Skin of body (tissue), 2 donors: ENCODE data around the gene ANKS1B. TPM values are rescaled to one million over a fixed set of nuclear protein-coding genes. Genes with fewer than 3 reads are reported as not detected.
"Not testable (repeated sequence)": the region's sequence is repeated elsewhere in the genome, so short reads cannot be mapped to it uniquely, and the experiment has no call there.

ENCODE experiments used
- DNase-seq: peaks from one replicate; lab custom pipeline; 2025; lab: John Stamatoyannopoulos, UW
- total RNA-seq: library from RNA; depleted of rRNA; stranded (reverse); fragments of >200 nt; gene quantifications from one replicate; pipeline ENCODE4 v1.2.3, GENCODE V29; 2014

ANKS1B gene
- total RNA-seq, 1 donor from 2014 or later, result 10.7 TPM

DNA sequence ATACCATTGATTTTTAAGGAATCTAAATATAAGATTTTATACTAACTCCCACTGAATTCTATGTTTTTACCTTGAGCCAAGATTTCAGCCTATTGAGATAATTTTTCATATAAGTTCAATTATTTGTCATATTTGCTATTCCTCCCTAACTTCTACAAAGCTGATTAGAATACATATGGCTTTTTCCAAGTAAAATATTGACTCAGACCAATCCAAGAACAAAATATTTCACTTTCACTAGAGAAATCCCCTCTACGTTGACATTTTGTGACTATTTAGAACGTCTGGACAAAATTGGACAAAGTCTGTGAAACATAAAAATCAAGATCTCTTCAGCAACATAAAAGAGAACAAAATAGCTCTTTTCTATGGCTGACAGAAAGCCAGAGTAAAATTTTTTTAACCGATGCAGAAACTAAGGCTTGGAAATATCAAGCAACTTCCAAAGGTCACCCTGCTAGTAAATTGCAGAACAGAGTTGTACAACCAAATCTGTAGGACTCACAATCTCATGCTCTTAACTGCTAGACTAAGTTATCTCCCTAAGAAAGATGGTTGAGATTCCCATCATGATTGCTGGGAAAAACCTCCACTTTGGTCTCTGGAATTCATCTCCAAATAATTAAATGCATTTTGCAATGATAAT, 219.1 kb downstream of the ANKS1B start:
- DNase-seq, result no peak

- no peak for DNase-seq
Measured at GRCh38 chr12:99759444-99759843, 225.3 kb downstream of the ANKS1B start.

DNA sequence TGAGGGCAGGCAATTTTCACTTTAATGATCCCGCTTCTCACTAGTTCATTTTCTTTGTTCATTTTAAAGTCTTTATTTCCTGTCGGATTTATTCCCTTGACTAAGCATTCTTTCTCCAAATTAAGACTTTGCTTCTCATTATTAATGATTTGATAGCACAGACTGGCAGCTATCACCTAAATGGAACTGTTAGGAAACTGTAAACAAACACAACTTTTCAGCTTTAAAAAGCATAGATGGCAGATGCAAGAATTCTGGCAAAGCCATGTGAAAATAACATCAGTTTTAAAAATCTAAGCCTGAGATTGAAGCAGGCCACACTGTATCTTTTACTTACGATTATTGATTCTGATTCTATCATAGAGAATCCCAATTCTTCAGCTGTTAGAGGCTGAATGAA, 225.7 kb downstream of the ANKS1B start:
- no peak for DNase-seq

GRCh38 chr12:99752740-99753139, 232.0 kb downstream of the ANKS1B start:
- no peak for DNase-seq

- no peak for DNase-seq
Measured at GRCh38 chr12:99746538-99746937, 238.2 kb downstream of the ANKS1B start.

- DNase-seq, result no peak
Measured at GRCh38 chr12:99745895-99746294, 238.8 kb downstream of the ANKS1B start.

- DNase-seq, result no peak
Measured at GRCh38 chr12:99745121-99745520, 239.6 kb downstream of the ANKS1B start.

DNA sequence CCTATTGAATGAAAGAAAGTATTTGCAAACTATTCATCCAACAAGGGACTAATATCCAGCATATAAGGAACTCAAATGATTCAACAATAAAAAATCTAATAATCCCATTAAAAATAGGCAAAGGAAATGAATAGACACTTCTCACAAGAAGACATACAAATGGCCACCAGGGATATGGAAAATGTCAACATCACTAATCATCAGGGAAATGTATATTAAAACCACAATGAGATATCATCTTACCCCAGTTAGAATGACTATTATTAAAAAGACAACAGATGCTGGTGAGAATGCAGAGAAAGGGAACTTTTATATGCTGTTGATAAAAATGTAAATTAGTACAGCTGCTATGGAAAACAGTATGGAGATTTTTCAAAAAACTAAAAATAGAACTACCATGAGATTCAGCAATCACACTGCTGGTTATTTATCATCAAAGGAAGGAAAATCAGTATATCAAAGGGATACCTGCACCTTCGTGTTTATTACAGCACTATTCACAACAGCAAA, 247.9 kb downstream of the ANKS1B start:
- DNase-seq, result no peak

GRCh38 chr12:99732131-99732530, 252.6 kb downstream of the ANKS1B start:
- DNase-seq, result no peak

- no peak for DNase-seq
Measured at GRCh38 chr12:99722690-99723486, 261.8 kb downstream of the ANKS1B start.

- DNase-seq, result no peak
Measured at GRCh38 chr12:99721715-99722275, 262.9 kb downstream of the ANKS1B start.

DNA sequence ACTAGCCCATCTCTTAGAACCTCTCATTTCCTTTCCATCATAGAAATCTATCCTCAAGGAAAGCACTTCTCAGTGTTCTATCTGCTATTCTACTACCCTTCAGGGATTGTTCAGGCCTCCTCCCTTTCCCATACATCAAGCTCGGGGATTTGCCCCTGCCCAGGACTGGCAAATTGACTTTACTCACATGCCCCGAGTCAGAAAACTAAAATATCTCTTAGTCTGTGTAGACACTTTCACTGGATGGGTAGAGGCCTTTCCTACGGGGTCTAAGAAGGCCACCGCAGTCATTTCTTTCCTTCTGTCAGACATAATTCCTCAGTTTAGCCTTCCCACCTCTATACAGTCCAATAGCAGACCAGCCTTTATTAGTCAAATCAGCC, 264.7 kb downstream of the ANKS1B start:
- DNase-seq, result not testable (repeated sequence)

DNA sequence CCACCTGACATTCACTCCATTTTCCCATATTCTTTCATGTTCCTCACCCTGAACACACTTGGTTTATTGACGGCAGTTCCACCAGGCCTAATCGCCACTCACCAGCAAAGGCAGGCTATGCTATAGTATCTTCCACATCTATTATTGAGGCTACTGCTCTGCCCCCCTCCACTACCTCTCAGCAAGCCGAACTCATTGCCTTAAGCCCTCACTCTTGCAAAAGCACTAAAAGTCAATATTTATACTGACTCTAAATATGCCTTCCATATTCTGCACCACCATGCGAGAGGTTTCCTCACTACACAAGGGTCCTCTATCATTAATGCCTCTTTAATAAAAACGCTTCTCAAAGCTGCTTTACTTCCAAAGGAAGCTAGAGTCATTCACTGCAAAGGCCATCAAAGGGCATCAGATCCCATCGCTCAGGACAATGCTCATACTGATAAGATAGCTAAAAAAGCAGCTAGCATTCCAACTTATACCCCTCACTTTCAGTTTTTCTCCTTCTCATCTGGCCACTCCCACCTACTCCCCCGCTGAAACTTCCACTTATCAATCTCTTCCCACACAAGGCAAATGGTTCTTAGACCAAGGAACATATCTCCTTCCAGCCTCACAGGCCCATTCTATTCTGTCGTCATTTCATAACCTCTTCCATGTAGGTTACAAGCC, 265.2 kb downstream of the ANKS1B start:
- not testable (repeated sequence) for DNase-seq

DNA sequence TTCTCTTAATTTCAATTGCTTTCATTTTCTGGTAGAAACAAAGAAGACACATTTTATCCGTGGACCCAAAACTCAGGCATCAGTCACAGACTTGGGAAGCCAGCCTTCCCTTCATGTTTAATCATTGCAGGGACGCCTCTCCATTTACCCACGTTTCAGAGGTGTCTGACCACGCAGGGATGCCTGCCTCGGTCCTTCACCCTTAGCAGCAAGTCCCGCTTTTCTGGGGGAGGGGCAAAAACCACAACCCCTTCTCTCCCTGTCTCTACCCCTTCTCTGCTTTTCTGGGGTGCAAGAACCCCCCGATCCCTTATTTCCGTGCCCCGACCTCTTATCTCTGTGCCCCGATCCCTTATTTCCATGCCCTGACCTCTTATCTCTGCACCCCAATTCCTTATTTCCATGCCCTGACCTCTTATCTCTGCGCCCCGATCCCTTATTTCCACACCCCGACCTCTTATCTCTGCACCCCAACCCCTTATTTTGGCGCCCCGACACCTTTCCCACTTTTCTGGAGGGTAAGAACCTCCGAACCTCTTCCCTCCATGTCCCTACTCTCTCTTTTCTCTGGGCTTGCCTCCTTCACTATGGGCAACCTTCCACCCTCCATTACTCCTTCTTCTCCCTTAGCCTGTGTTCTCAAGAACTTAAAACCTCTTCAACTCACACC, 268.8 kb downstream of the ANKS1B start:
- DNase-seq, result not testable (repeated sequence)

DNA sequence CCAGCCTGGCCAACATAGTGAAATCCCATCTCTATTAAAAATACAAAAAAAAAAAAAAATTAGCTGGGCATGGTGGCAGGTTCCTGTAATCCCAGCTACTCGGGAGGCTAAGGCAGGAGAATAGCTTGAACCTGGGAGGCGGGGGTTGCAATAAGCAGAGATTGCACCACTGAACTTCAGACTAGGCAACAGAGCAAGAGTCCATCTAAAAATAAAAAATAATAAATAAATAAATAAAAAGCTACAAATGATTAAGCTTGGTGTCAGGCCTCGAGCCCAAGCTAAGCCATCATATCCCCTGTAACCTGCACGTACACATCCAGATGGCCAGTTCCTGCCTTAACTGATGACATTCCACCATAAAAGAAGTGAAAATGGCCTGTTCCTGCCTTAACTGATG, 269.8 kb downstream of the ANKS1B start:
- not testable (repeated sequence) for DNase-seq

GRCh38 chr12:99713946-99714520, 270.7 kb downstream of the ANKS1B start:
- DNase-seq, result no peak

- no peak for DNase-seq
Measured at GRCh38 chr12:99712281-99712680, 272.5 kb downstream of the ANKS1B start.

DNA sequence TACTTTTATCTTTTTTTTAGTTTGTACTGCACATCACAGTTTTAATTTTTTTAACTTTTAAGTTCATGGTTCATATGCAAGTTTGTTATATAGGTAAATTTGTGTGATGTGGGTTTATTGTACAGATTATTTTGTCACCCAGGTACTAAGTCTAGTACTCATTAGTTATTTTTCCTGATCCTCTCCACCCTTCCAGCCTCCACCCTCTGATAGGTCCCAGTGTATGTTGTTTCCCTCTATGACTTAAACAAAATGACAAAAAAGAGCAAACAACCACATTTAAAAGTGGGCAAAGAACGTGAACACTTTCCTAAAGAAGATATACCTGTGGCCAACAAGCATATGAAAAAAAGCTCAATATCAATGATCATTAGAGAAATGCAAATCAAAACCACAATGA, 273.5 kb downstream of the ANKS1B start:
- DNase-seq, result no peak

DNA sequence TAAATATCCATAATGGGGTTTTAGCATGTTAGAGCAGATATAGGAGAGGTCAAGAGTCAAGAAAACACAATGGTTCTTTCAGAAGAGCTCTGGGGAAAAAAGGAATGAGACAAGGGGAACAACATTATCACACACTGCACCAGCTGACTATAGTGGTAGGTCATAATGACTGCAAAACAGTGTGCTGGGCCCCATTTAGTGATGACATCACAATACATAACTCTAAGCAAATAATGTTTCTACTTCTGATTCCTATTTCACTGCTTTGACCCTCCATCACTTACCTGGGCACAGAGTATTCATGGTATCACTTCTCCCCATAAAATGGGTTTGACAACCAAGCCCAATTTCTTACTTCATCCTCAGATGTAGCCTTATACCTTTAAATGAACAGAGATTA, 275.1 kb downstream of the ANKS1B start:
- DNase-seq, result no peak

DNA sequence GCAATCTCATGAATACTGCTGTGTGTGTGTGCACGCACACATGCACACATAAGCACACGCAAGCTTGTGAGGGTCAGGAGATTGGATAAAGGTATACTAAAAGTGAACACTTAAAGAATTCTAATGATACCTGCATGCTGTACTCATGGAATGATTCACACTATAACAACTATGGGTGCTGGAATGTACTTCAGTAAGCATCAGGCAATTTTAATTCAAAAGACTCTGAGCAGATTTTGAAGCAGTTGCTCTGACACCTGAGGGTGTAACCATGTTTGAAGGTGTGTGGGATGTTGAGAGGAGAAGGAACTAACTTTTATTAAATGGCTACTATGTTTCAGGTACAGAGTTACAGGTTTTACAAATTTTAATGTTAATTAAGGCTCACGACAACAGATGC, 275.6 kb downstream of the ANKS1B start:
- DNase-seq, result no peak

DNA sequence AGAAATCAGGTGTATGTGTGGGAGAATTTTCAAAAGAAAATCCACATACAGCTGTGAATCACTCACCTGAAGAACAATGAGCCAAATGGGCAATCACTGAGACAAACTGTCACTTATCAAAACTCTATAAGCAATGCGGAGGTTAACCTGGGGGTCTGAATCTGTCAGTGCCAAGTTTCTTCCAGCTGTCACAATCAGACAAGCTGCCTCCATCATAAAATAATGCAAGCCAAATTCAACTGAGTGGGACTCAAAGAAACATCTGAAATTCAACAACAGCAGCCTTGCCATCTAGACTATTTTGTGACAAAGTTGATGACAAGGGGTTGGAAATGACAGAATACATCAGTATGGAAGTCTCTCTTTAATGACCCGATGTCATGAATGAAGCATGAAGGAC, 276.9 kb downstream of the ANKS1B start:
- DNase-seq, result no peak
